ENCODE measurements around the gene THEM4.
A peak's percentile ranks its signal among the peaks of the same experiment; 100 is the strongest.
"Not testable (repeated sequence)": the region's sequence is repeated elsewhere in the genome, so short reads cannot be mapped to it uniquely, and the experiment has no call there.

The THEM4 gene

DNA sequence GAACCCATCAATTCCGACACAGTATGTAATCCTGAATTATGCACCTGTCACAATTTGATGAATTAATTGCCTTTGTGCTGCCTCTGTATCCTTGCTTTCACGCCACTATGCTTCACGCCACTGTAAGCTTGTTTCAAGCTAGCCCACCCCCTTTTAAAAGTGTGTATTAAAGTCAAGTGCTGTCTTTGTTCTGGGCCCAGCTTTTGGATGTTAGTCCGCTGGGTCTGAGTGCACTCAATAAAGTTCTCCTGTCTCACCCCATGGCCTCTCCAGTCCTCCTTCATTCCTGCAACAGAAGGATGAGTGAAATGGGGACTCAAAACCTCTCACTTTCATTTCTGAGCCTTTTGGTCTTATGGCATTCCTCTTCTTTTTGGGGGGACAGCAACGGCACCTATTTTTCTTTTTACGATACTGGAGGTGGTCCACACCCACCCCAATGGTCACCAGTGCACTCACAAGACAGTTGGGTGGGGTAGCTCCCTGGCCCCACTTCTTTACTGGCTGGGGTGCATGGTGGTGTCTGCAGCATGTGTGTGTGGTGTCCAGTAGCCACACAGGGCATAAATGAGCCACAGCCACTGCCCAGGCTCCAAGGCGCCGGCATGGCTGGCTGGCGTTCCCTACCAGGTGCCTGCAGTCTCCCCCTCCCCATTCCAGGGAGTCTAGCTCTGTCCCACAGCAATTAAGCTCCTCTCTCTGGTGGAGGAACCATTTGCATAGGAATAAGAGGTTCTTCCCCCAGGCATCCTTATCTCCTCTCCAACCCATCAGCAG is 1.8 kb downstream of the THEM4 start:
- Histone ChIP-seq H3K4me3 (ENCODE audit: severe bottlenecking) (no peak overlapping the region), H3K9me3 (ENCODE audit: severe bottlenecking) (peaks cover 9% of the 10 kb centered on the region), H3K27me3 (ENCODE audit: insufficient read depth, poor library complexity, severe bottlenecking) (no peaks in the 10 kb centered on the region), H3K27ac (ENCODE audit: poor library complexity, severe bottlenecking) (no peak overlapping the region), H3K36me3 (ENCODE audit: low read depth) (peaks cover 15% of the 10 kb centered on the region), H3K4me1 (ENCODE audit: insufficient read depth, poor library complexity, severe bottlenecking) (no peaks in the 10 kb centered on the region)
- no peak for DNase-seq (ENCODE audit: low spot score)
- TF ChIP-seq, protein P1, sequence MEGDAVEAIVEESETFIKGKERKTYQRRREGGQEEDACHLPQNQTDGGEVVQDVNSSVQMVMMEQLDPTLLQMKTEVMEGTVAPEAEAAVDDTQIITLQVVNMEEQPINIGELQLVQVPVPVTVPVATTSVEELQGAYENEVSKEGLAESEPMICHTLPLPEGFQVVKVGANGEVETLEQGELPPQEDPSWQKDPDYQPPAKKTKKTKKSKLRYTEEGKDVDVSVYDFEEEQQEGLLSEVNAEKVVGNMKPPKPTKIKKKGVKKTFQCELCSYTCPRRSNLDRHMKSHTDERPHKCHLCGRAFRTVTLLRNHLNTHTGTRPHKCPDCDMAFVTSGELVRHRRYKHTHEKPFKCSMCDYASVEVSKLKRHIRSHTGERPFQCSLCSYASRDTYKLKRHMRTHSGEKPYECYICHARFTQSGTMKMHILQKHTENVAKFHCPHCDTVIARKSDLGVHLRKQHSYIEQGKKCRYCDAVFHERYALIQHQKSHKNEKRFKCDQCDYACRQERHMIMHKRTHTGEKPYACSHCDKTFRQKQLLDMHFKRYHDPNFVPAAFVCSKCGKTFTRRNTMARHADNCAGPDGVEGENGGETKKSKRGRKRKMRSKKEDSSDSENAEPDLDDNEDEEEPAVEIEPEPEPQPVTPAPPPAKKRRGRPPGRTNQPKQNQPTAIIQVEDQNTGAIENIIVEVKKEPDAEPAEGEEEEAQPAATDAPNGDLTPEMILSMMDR (IDR thresholded peaks at IDR 0.05; ENCODE audit: poor library complexity, severe bottlenecking), result no peak
- no peak for ATAC-seq (ENCODE audit: low read depth)

DNA sequence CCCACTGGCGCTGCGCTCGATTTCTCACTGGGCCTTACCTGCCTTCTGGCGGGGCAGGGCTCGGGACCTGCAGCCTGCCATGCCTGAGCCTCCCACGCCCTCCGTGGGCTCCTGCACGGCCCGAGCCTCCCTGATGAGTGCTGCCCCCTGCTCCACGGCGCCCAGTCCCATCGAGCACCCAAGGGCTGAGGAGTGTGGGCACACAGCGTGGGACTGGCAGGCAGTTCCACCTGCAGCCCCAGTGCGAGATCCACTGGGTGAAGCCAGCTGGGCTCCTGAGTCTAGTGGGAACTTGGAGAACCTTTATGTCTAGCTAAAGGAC is 3.0 kb downstream of the THEM4 start:
- not testable (repeated sequence) for ATAC-seq (ENCODE audit: low read depth); H3K27me3 ChIP-seq (ENCODE audit: insufficient read depth, poor library complexity, severe bottlenecking); H3K4me1 ChIP-seq (ENCODE audit: insufficient read depth, poor library complexity, severe bottlenecking); H3K4me3 ChIP-seq (ENCODE audit: severe bottlenecking); H3K27ac ChIP-seq (ENCODE audit: poor library complexity, severe bottlenecking); DNase-seq (ENCODE audit: low spot score)
- peaks cover 16% of the 10 kb centered on the region for H3K9me3 ChIP-seq (ENCODE audit: severe bottlenecking)
- H3K36me3 ChIP-seq (ENCODE audit: low read depth), result peaks cover 18% of the 10 kb centered on the region

DNA sequence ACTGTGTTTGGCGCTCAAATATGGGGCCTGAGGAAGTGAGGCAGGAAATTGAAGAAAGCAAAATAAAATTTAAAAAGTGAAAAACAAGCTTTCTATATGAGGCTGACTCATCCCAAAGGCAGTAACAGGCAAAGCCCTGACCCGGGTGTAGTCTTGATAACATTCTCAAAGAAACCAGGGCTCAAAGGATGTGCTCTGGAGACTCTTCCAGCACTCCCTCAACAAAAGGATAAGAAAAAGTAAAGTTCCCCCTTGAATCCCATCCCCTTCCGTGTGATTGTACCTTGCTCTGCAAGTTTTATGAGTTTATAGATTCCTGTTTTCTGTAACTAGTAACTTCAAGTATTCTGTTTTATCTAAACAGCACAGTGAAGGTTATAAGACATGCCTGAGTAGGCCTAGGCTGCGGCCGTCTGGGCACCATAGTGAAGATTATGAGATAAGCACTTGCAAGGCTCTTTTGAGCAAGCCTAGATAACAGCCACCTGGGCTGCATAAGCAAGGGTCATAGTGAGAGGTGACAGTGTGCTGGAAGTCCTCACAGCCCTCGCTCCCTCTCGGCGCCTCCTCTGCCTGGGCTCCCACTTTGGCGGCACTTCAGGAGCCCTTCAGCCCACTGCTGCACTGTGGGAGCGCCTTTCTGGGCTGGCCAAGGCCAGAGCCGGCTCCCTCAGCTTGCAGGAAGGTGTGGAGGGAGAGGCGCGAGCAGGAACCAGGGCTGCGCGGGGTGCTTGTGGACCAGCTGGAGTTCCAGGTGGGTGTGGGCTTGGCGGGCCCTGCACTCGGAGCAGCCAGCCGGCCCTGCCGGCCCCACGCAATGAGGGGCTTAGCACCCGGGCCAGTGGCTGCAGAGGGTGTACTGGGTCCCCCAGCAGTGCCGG is 3.6 kb downstream of the THEM4 start:
- ATAC-seq (ENCODE audit: low read depth); H3K4me1 ChIP-seq (ENCODE audit: insufficient read depth, poor library complexity, severe bottlenecking); H3K4me3 ChIP-seq (ENCODE audit: severe bottlenecking); DNase-seq (ENCODE audit: low spot score); H3K27me3 ChIP-seq (ENCODE audit: insufficient read depth, poor library complexity, severe bottlenecking): not testable (repeated sequence)
- Histone ChIP-seq H3K27ac (ENCODE audit: poor library complexity, severe bottlenecking) (peak overlapping the region; percentile 21), H3K36me3 (ENCODE audit: low read depth) (peaks cover 18% of the 10 kb centered on the region), H3K9me3 (ENCODE audit: severe bottlenecking) (peaks cover 20% of the 10 kb centered on the region)

DNA sequence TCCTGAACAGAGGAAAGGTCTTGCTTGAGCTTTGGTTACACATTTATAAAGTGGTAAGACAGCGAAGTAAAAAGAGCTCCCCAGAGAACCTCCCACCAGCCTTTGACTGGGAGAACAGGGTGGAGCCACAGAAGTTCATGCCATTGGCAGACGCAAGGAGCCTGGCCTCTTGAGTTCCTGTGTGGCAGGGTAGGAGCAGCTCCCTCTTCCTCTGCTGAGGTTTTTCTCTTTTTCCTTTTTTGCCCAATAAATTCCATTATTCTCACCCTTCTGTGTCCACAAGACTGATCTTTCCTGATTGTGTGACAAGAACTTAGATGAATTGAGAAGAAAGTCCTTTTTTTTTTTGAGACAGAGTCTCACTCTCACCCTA is 4.3 kb downstream of the THEM4 start:
- ATAC-seq (ENCODE audit: low read depth) (no peak), DNase-seq (ENCODE audit: low spot score) (no peak)
- TF ChIP-seq, protein P1 (IDR thresholded peaks at IDR 0.05; ENCODE audit: poor library complexity, severe bottlenecking), result no peak
- no peak overlapping the region for H3K4me3 ChIP-seq (ENCODE audit: severe bottlenecking)
- peaks cover 20% of the 10 kb centered on the region for H3K9me3 ChIP-seq (ENCODE audit: severe bottlenecking)
- no peaks in the 10 kb centered on the region for H3K4me1 ChIP-seq (ENCODE audit: insufficient read depth, poor library complexity, severe bottlenecking)
- H3K27me3 ChIP-seq (ENCODE audit: insufficient read depth, poor library complexity, severe bottlenecking), result no peaks in the 10 kb centered on the region
- peak overlapping the region; percentile 21 for H3K27ac ChIP-seq (ENCODE audit: poor library complexity, severe bottlenecking)
- peaks cover 18% of the 10 kb centered on the region for H3K36me3 ChIP-seq (ENCODE audit: low read depth)

DNA sequence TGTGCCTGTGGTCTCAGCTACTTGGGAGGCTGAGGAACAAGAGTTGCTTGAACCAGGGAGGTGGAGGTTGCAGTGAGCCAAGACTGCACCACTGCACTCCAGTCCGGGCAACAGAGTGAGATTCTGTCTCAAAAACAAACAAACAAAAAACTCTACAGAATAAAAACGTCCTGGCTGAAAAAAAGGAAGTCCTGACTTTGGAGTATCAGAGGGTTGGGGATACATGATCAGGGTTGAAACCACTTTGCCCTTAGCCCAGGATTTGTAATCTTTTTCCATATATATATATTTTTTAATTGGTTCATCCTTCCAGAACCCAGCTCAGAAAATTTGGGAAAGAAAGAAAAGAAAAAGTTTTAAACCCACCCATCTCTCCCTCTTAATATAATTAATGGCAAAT is 6.5 kb downstream of the THEM4 start:
- H3K36me3 ChIP-seq (ENCODE audit: low read depth), result peaks cover 14% of the 10 kb centered on the region
- TF ChIP-seq, protein P1 (IDR thresholded peaks at IDR 0.05; ENCODE audit: poor library complexity, severe bottlenecking), result no peak
- peaks cover 16% of the 10 kb centered on the region for H3K9me3 ChIP-seq (ENCODE audit: severe bottlenecking)
- no peak for ATAC-seq (ENCODE audit: low read depth)
- no peaks in the 10 kb centered on the region for H3K27me3 ChIP-seq (ENCODE audit: insufficient read depth, poor library complexity, severe bottlenecking)
- H3K4me3 ChIP-seq (ENCODE audit: severe bottlenecking), result no peak overlapping the region
- no peak overlapping the region for H3K27ac ChIP-seq (ENCODE audit: poor library complexity, severe bottlenecking)
- no peak for DNase-seq (ENCODE audit: low spot score)
- H3K4me1 ChIP-seq (ENCODE audit: insufficient read depth, poor library complexity, severe bottlenecking), result peaks cover 8% of the 10 kb centered on the region

DNA sequence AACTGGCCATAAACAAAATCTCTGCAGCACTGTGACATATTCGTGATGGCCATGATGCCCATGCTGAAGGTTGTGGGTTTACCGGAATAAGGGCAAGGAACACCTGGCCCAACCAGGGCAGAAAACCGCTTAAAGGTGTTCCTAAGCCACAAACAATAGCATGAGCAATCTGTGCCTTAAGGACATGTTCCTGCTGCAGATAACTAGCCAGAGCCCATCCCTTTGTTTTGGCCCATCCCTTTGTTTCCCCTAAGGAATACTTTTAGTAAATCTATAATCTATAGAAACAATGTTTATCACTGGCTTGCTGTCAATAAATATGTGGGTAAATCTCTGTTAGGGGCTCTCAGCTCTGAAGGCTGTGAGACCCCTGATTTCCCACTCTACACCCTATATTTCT is 8.5 kb downstream of the THEM4 start:
- not testable (repeated sequence) for H3K27me3 ChIP-seq (ENCODE audit: insufficient read depth, poor library complexity, severe bottlenecking); H3K27ac ChIP-seq (ENCODE audit: poor library complexity, severe bottlenecking); ATAC-seq (ENCODE audit: low read depth); H3K36me3 ChIP-seq (ENCODE audit: low read depth); DNase-seq (ENCODE audit: low spot score); H3K4me3 ChIP-seq (ENCODE audit: severe bottlenecking); H3K4me1 ChIP-seq (ENCODE audit: insufficient read depth, poor library complexity, severe bottlenecking)
- H3K9me3 ChIP-seq (ENCODE audit: severe bottlenecking), result peaks cover 11% of the 10 kb centered on the region

Data from RWPE2 (cell line).